SH-SY5Y (cell line): ENCODE results near the gene LRRC31.

Source experiments
- GATA2 ChIP-seq: IDR thresholded peaks from 2 replicates; pipeline ENCODE4 v1.6.1; 2011; ENCODE audit warnings: mild to moderate bottlenecking, low read depth, low read length
- GATA3 ChIP-seq: IDR thresholded peaks from 2 replicates; pipeline ENCODE4 v1.6.1; 2011; ENCODE audit warnings: low read depth, mild to moderate bottlenecking, low read length, moderate library complexity

GRCh38 chr3:169848741-169849140 is 21.0 kb downstream of the LRRC31 start:
- no peak for TF ChIP-seq GATA2
- no peak for TF ChIP-seq GATA3
